Measurements from ENCODE around the gene KIF4A.
"Not testable (repeated sequence)": the region's sequence is repeated elsewhere in the genome, so short reads cannot be mapped to it uniquely, and the experiment has no call there.

Gene KIF4A

DNA sequence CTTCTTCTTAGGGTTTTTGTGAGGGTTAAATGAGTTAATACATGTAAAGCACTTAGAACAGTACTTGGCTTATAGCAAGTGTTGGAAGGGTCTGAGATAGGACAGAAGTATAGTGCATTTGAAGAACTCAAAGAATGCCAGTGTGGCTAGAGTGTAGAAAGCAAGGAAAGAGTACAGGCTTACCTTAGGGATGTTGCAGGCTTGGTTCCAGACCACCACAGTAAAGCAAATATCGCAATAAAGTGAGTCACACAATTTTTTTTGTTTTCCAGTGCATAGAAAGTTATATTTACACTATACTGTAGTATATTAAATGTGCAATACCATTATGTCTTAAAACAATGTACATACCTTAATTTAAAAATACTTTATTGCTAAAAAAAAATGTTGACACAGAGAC is 41.3 kb downstream of the KIF4A start:
- no peak overlapping the region for H3K27ac Mint-ChIP-seq
- no peaks in the 10 kb centered on the region for H3K9me3 Mint-ChIP-seq
- no peaks in the 10 kb centered on the region for H3K4me1 Mint-ChIP-seq (ENCODE audit: low read depth)
- peaks cover 2% of the 10 kb centered on the region for H3K27me3 Mint-ChIP-seq
- intact Hi-C loops (cut with micrococcal nuclease): loop anchor here (10.0 kb wide), 1 partner anchor 104 kb away; no protein-coding TSS in a partner anchor
- no peaks in the 10 kb centered on the region for H3K36me3 Mint-ChIP-seq (ENCODE audit: low read depth)
- no peak overlapping the region for H3K4me3 Mint-ChIP-seq

DNA sequence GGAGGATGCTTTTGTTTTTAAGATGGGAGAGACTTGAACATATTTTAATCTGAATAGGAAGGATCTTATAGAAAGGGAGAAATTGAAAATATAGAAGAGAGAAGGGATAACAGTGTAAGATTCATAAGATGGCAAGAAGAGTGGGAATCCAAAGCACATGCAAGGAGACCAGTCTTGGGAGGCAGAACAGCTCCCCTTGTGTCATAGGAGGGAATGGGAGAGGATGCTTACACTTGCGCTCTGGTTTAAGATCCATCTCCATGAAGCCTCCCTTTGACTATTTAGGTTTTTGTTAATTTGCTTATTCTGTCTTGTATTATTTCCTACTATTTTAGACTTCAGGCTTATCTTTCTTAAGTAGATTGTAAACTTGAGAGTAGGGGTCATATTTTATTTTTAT is 42.7 kb downstream of the KIF4A start:
- intact Hi-C loops (cut with micrococcal nuclease): loop anchor here (10.0 kb wide), 1 partner anchor 102 kb away; no protein-coding TSS in a partner anchor
- Mint-ChIP-seq H3K27ac (no peak overlapping the region), H3K4me3 (no peak overlapping the region), H3K9me3 (no peaks in the 10 kb centered on the region), H3K27me3 (peaks cover 2% of the 10 kb centered on the region), H3K4me1 (ENCODE audit: low read depth) (no peaks in the 10 kb centered on the region), H3K36me3 (ENCODE audit: low read depth) (no peaks in the 10 kb centered on the region)

DNA sequence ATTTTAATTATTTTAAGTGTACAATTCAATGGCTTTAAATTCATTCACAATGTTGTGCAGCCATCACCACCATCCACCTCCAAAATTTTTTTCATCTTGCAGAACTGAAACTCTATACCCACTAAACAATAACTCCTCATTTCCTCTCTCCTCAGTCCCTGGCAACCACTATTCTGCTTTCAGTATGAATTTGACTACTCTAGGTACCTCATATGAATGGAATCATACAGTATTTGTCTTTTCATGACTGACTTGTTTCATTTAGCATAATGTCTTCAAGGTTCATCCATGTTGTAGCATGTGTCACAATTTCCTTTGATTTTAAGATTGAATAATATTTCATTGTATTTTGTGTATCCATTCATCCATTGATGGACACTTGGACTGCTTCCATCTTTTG is 46.9 kb downstream of the KIF4A start:
- Mint-ChIP-seq H3K36me3 (ENCODE audit: low read depth) (no peaks in the 10 kb centered on the region), H3K27ac (no peak overlapping the region), H3K4me1 (ENCODE audit: low read depth) (no peaks in the 10 kb centered on the region), H3K9me3 (no peaks in the 10 kb centered on the region), H3K4me3 (no peak overlapping the region), H3K27me3 (peaks cover 2% of the 10 kb centered on the region)
- intact Hi-C loops (cut with micrococcal nuclease): loop anchor here (10.0 kb wide), 1 partner anchor 98 kb away; no protein-coding TSS in a partner anchor

DNA sequence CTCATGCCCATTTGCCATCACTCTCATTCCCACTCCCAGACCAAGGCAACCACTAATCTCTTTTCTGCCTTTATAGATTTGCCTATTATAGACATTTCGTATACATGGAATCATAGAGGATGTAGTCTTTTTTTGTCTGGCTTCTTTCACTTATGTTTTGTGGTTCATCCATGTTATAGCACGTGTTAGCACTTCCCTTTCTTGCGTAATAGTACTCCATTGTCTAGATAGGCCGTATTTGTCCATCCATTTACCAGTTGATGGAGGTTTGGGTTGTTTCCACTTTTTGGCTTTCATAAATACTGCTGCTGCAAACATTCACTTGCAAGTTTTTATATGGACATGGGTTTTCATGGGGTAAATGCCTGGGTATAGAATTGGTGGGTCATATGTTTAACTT is 48.4 kb downstream of the KIF4A start:
- Mint-ChIP-seq H3K27me3 (no peaks in the 10 kb centered on the region), H3K4me1 (ENCODE audit: low read depth) (no peaks in the 10 kb centered on the region), H3K36me3 (ENCODE audit: low read depth) (no peaks in the 10 kb centered on the region), H3K4me3 (no peak overlapping the region), H3K9me3 (no peaks in the 10 kb centered on the region), H3K27ac (no peak overlapping the region)
- intact Hi-C loops (cut with micrococcal nuclease): loop anchor here (10.0 kb wide), 1 partner anchor 97 kb away; no protein-coding TSS in a partner anchor

DNA sequence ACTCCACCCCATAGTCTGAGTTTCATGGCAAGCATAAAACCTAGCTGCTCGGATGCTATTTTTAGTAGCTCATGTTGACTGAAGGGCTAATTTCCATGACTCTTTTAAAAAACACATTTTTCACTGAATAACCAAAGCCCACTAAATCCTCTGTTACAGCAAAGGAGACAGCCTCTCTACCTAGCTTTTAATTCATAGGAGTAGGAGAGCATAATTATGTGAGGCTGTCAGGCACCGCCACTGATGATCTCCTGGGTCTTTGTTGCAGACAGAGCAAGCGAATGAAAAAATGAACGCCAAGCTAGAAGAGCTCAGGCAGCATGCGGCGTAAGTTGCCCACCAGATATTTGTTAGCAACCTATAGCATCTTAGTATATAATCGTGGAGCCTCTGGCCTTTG is 53.5 kb downstream of the KIF4A start:
- peaks cover 5% of the 10 kb centered on the region for H3K36me3 Mint-ChIP-seq (ENCODE audit: low read depth)
- H3K9me3 Mint-ChIP-seq: no peaks in the 10 kb centered on the region
- no peaks in the 10 kb centered on the region for H3K27me3 Mint-ChIP-seq
- H3K4me1 Mint-ChIP-seq (ENCODE audit: low read depth): no peaks in the 10 kb centered on the region
- no peak overlapping the region for H3K4me3 Mint-ChIP-seq
- no peak overlapping the region for H3K27ac Mint-ChIP-seq
- intact Hi-C loops (cut with micrococcal nuclease): no loop called here

DNA sequence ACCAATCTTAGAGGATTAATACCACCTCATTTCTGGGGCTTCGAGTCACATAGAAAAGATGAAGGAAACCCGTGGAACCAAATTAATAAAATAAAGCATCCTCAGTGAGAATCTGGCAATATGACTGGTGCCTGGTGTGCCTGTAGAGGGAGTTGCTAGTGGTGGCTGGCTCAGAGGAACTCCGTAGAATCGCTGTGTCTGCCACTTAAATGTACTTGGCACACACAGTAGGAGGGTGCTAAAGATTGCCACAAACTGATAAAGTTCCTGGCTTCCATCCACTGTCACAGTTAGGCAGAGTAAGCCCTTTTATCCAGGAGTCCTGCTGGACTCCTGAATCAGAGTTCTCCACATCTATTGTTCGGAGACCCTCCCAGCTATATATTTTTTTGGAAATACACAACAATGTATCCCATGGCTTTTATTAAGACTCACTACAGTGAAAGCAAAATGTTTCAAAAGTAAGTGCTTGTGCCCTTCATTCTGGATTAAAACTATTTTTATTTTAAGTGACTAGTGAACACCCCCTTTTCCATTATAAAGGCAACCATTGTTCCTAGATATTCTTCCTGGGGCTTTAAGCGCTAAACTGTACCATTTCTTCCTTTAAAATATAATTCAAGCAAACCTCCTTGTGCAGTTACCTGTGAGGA is 56.6 kb downstream of the KIF4A start:
- no peaks in the 10 kb centered on the region for H3K4me1 Mint-ChIP-seq (ENCODE audit: low read depth)
- peaks cover 10% of the 10 kb centered on the region for H3K36me3 Mint-ChIP-seq (ENCODE audit: low read depth)
- intact Hi-C loops (cut with micrococcal nuclease): no loop called here

DNA sequence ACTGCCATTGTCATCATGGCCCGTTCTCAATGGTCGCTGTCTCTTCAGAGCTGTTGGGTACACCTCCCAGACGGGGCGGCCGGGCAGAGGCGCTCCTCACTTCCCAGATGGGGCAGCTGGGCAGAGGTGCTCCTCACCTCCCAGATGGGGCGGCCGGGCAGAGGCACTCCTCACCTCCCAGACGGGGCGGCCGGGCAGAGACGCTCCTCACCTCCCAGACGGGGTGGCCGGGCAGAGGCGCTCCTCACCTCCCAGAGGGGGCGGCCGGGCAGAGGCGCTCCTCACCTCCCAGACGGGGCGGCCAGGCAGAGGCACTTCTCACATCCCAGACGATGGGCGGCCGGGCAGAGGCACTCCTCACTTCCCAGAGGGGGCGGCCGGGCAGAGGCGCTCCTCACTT is 58.9 kb downstream of the KIF4A start:
- intact Hi-C loops (cut with micrococcal nuclease); H3K36me3 Mint-ChIP-seq (ENCODE audit: low read depth); H3K9me3 Mint-ChIP-seq; H3K4me3 Mint-ChIP-seq; H3K27me3 Mint-ChIP-seq; H3K4me1 Mint-ChIP-seq (ENCODE audit: low read depth); H3K27ac Mint-ChIP-seq: not testable (repeated sequence)

More for the DNA sequence above, 56.6 kb downstream of the KIF4A start:
- Mint-ChIP-seq H3K27ac (no peak overlapping the region), H3K9me3 (no peaks in the 10 kb centered on the region), H3K27me3 (no peaks in the 10 kb centered on the region), H3K4me3 (no peak overlapping the region)

DNA sequence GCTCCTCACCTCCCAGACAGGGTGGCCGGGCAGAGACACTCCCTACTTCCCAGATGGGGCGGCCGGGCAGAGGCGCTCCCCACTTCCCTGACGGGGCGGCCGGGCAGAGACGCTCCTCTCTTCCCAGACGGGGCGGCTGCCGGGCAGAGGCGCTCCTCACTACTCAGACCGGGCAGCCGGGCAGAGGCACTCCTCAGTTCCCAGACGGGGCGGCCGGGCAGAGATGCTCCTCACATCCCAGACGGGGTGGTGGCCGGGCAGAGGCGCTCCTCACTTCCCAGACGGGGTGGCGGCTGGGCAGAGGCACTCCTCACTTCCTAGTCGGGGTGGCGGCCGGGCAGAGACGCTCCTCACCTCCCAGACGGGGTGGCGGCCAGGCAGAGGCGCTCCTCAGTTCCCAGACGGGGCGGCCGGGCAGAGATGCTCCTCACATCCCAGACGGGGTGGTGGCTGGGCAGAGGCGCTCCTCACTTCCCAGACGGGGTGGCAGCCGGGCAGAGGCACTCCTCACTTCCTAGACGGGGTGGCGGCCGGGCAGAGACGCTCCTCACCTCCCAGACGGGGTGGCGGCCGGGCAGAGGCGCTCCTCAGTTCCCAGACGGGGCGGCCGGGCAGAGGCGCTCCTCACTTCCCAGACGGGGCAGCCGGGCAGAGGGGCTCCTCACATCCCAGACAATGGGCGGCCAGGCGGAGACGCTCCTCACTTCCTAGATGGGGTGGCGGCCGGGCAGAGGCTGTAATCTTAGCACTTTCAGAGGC is 59.6 kb downstream of the KIF4A start:
- H3K27ac Mint-ChIP-seq; intact Hi-C loops (cut with micrococcal nuclease); H3K27me3 Mint-ChIP-seq; H3K4me3 Mint-ChIP-seq; H3K4me1 Mint-ChIP-seq (ENCODE audit: low read depth); H3K9me3 Mint-ChIP-seq; H3K36me3 Mint-ChIP-seq (ENCODE audit: low read depth): not testable (repeated sequence)

DNA sequence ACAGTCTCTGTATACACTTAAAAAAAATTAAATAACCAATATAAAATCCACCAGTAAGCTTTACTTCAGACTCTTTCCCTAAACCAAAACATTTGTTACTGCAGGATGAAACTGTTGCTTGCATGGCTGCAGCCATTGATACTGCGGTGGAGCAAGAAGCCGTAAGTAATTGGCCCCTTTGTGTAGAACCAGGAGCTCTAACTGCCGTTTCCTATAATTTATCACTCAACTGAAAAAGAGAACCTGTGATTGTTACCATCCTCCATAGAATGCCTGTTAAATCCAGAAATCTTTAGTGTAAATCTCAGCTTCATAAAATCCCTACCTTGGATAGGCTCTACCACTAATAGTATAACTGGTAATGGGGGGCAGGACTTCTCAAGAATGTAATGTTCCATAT is 62.6 kb downstream of the KIF4A start:
- Mint-ChIP-seq H3K36me3 (ENCODE audit: low read depth) (peaks cover 10% of the 10 kb centered on the region), H3K9me3 (no peaks in the 10 kb centered on the region), H3K27me3 (no peaks in the 10 kb centered on the region), H3K27ac (no peak overlapping the region), H3K4me3 (no peak overlapping the region), H3K4me1 (ENCODE audit: low read depth) (no peaks in the 10 kb centered on the region)
- intact Hi-C loops (cut with micrococcal nuclease): no loop called here

DNA sequence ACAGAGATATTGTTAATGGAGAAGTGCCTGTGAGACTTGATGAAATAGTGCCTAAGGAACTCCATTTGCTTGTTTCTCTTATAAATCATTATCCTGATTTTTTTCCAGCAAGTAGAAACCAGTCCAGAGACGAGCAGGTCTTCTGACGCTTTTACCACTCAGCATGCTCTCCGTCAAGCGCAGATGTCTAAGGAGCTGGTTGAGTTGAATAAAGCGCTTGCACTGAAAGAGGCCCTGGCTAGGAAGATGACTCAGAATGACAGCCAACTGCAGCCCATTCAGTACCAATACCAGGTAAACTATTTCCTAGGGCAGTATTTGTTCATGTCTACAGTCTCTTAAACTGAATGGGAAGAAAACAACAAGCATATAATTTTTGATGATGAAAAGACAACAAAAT is 63.6 kb downstream of the KIF4A start:
- Mint-ChIP-seq H3K4me1 (ENCODE audit: low read depth) (no peaks in the 10 kb centered on the region), H3K36me3 (ENCODE audit: low read depth) (peaks cover 4% of the 10 kb centered on the region), H3K27me3 (no peaks in the 10 kb centered on the region), H3K9me3 (no peaks in the 10 kb centered on the region), H3K4me3 (no peak overlapping the region), H3K27ac (no peak overlapping the region)
- intact Hi-C loops (cut with micrococcal nuclease): no loop called here

DNA sequence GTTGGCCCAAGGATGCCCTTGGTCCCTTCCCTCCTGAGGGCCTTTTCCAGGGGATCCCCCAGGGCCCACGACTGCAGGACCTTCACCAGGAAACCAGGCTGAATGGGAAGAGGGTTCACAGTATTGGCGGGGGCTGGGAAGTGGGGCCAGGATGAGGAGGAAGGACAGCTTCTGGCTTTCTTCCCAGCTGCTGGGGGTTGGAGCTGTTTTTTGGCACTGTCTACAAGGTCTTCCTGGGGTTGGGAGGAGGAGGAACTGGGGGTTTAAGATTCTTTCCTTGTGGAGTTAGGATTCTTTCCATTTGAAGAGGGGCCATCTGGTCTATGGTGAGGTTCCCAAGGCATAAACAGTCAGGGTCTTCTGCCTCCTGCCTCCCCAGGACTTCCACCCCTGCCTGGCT is 64.8 kb downstream of the KIF4A start:
- H3K9me3 Mint-ChIP-seq: no peaks in the 10 kb centered on the region
- H3K27me3 Mint-ChIP-seq: no peaks in the 10 kb centered on the region
- no peaks in the 10 kb centered on the region for H3K4me1 Mint-ChIP-seq (ENCODE audit: low read depth)
- H3K4me3 Mint-ChIP-seq: no peak overlapping the region
- no peaks in the 10 kb centered on the region for H3K36me3 Mint-ChIP-seq (ENCODE audit: low read depth)
- intact Hi-C loops (cut with micrococcal nuclease): no loop called here
- H3K27ac Mint-ChIP-seq: no peak overlapping the region

DNA sequence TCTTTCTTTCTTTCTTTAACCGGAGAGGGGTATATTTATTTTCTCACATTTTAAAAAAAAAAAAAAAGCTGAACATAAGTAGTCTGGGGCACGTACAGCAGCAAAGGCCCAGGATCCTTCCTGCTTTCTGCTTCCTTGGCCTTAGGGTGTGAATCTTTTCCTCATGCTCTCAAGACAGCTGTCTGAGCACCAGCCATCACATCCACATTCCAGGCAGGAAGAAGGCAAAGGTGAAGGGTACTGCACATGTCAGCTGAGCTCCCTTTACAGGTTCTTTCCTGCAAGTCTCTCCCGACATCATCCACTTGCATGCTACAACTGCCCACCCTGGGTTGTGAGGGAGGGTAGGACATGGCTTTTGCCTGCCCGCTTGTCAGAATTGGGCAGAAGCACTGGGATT is 69.6 kb downstream of the KIF4A start:
- Mint-ChIP-seq H3K27ac (no peak overlapping the region), H3K9me3 (no peaks in the 10 kb centered on the region), H3K4me1 (ENCODE audit: low read depth) (no peaks in the 10 kb centered on the region), H3K27me3 (no peaks in the 10 kb centered on the region), H3K4me3 (no peak overlapping the region), H3K36me3 (ENCODE audit: low read depth) (no peaks in the 10 kb centered on the region)
- intact Hi-C loops (cut with micrococcal nuclease): no loop called here

DNA sequence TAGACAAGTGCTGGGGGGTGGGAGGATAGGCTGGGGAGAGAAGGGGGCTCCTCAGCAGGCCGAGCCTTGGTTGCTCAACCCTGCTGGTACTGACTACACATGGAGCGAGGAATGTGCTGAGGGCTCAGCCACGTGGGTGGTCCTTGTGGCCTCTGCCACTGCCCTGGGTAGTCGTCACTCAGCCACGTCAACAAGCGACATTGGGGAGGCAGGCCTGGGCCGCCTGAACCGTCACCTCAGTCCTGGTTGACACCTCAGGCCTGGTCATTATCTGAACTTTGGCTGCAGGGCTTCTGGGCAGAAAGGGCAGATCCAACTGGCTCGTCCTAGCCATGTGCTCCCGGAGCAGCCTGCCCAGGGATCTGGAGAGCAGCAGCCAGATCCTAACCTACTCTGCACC is 70.5 kb downstream of the KIF4A start:
- Mint-ChIP-seq H3K27me3 (no peaks in the 10 kb centered on the region), H3K27ac (no peak overlapping the region)

DNA sequence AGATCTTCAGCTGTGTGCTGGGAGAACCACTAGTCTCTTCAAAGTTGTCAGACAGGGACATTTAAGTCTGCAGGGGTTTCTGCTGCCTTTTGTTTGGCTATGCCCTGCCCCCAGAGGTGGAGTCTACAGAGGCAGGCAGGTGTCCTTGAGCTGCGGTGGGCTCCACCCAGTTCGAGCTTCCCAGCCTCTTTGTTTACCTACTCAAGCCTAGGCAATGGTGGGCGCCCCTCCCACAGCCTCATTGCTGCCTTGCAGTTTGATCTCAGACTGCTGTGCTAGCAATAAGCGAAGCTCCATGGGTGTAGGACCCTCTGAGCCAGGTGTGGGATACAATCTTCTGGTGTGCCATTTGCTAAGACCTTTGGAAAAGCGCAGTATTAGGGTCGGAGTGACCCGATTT is 78.8 kb downstream of the KIF4A start:
- H3K27me3 Mint-ChIP-seq; H3K9me3 Mint-ChIP-seq; H3K36me3 Mint-ChIP-seq (ENCODE audit: low read depth); H3K27ac Mint-ChIP-seq; H3K4me1 Mint-ChIP-seq (ENCODE audit: low read depth); H3K4me3 Mint-ChIP-seq; intact Hi-C loops (cut with micrococcal nuclease): not testable (repeated sequence)

More for the DNA sequence above, 70.5 kb downstream of the KIF4A start:
- intact Hi-C loops (cut with micrococcal nuclease): no loop called here
- no peaks in the 10 kb centered on the region for H3K9me3 Mint-ChIP-seq
- no peak overlapping the region for H3K4me3 Mint-ChIP-seq
- H3K36me3 Mint-ChIP-seq (ENCODE audit: low read depth): no peaks in the 10 kb centered on the region
- no peaks in the 10 kb centered on the region for H3K4me1 Mint-ChIP-seq (ENCODE audit: low read depth)

DNA sequence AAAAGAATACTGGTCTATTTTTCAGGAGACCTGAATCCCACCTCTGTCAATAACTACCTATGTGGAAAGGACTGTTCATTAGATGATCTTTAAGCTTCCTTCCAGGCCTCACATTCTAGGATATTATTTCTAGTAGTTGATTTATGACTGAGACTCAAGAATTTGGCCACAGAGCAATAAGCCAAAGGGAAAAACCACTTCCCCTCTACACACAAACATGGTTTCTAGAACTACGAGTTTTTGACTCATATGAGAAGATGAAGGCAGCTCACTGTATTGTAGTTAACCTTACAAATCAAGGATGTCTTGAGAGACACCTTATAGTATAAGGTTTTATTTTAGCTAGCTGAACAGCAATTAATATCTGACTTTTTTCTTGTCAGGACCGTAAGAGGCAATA is 96.3 kb downstream of the KIF4A start:
- no peaks in the 10 kb centered on the region for H3K4me1 Mint-ChIP-seq (ENCODE audit: low read depth)
- intact Hi-C loops (cut with micrococcal nuclease): no loop called here
- no peaks in the 10 kb centered on the region for H3K36me3 Mint-ChIP-seq (ENCODE audit: low read depth)
- no peak overlapping the region for H3K27ac Mint-ChIP-seq
- no peaks in the 10 kb centered on the region for H3K27me3 Mint-ChIP-seq
- no peaks in the 10 kb centered on the region for H3K9me3 Mint-ChIP-seq
- no peak overlapping the region for H3K4me3 Mint-ChIP-seq
